GM21526 (cell line): ENCODE data around the gene SEC22C.

Source experiments
- ATAC-seq: cut with Tn5 transposase; IDR thresholded peaks from one replicate; pipeline ENCODE4 v1.9.1; 2021; ENCODE audit warnings: moderate library complexity; ENCODE audit not compliant: unreplicated experiment, low FRiP score

Gene SEC22C

DNA sequence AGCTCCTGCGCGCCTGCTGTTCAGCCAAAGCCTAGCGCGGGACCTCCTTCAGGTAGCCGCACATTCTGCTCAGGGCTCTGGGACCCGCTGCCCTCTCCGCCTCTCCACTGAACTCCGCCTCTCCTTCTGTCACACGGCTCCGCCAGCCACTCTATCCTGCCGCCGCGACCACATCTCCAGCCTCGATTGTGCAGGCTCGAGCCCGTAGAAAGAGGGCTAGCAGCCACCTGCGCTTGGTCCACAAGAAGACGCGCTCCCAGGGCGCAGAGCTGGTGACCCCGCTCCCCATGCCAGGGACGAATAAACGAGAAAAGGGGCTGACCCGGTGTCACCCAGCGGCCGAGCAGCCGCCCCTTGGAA lies 80.5 kb downstream of the SEC22C start:
- no peak for ATAC-seq

DNA sequence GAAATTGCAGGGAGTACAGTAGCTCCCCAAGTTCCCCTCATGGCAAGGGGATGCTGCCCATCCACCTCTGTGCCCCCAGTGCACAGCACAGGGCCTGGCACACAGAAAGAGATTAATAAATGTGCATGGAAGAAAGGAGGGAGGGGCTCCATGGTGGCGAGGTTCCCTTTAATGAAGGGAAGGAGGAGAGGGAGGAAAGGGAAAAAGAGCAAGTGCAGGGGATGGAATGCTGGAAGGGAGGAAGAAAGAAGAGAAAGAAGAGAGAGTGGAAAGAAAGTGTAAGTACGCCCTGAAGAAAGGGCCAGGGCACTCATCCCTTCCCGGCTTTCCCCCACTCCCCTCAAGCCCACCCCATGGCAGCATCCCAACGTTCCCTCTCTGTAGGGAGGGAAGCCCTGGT lies 80.9 kb downstream of the SEC22C start:
- ATAC-seq, result no peak

DNA sequence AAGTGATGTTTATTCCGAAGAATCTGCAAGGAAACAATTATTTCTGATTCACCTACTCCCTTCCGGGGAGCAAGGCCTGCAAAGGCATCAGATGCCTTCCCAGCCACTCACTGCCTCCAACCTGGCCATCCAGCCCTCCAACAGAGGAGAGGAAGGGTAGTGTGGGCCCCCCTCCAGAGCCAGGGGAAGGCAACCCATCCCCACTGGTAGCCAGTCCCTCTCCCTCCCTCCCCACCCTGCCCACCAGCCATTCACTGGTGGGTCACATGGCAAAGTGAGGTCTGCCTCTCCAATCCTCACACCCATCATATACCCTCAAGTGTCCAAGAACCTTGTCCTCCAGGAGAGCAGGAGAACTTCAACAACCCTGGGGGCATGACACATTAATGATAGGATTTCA lies 81.7 kb downstream of the SEC22C start:
- no peak for ATAC-seq

DNA sequence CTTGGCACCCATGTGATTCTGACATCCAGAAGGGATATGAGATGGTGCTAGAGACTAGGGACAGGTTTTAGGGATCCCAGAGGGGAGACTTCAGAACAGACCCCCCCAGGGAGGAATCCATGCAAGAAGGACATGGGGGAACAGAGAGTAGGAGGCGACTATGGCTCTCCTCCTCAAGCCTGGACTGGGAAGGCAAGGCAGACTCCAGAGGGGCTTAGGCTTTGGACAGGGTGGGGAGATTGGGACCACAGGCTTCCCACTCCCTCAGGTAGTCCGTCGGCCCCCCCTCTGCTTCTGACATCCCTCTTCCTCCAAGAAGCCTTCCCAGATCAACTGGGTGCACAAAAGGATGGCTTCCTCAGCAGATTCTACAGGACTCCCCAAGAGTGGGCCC lies 82.3 kb downstream of the SEC22C start:
- ATAC-seq, result no peak

DNA sequence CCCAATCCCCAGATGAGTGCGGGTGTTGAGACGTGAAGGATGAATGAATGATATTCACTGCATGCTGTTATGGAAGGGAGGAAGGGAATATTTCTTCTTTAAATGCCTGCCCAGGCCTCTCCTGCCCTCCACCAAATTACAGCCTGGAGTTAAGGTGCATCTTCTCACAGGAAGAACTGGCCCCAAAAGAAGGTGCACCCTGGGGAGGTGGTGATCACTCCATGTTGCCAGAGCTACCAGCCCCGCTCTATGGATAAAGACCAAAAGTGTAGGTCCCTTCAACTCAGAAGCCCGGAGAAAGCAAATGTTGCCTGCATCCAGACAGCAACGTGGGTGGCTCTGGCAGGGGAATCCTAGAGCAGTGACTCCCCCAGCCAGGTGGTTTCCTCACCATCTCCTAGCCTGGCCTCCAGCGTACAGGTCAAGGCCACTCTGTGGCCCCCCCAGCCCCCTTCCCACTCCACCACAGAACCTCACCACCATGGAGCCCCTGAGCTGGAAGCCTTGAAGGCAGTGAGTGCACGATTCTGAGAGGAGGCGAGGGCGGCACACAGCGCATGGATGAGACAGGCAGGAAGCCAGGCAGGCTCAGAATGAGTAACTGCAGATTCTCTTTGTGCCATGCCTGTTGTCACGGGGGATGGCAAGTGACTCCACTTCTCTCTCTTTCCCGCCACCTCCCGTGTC lies 82.8 kb downstream of the SEC22C start:
- ATAC-seq, result no peak

DNA sequence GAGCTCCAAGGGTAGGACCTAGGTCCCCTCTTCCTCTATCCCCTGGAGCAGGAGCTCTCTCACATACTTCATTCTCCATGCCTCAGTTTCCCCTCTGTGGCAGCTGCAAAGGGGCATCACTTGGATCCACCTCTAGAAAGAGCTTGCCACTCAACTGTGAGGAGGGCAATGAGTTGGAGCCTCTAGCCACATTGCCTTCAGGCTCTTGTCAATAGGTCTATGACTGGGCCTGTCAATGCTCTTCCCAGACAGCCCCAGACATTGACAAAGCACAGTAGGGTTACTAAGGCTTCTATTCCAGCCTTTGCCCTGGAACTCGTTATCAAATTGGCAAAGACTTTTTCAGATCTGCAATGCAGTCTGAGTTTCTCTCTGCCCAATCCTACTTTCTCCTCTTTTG lies 83.7 kb downstream of the SEC22C start:
- no peak for ATAC-seq
